HG03558 (cell line): Measurements from ENCODE around the gene ACADVL.
"Not testable (repeated sequence)": the region's sequence is repeated elsewhere in the genome, so short reads cannot be mapped to it uniquely, and the experiment has no call there.

ENCODE experiments used
- ATAC-seq: cut with Tn5 transposase; IDR thresholded peaks from one replicate; pipeline ENCODE4 v1.9.1; 2021; ENCODE audit warnings: moderate number of reproducible peaks; ENCODE audit not compliant: unreplicated experiment; ENCODE audit errors: extremely low read depth

ACADVL gene

GRCh38 chr17:7232114-7232513 is 12.4 kb downstream of the ACADVL start:
- no peak for ATAC-seq

GRCh38 chr17:7233701-7234082 is 14.0 kb downstream of the ACADVL start:
- ATAC-seq: no peak

- ATAC-seq: peak; percentile 32
Measured at GRCh38 chr17:7234083-7234951, 14.6 kb downstream of the ACADVL start, which contains the start of gene DVL2. TSS of gene DVL2 (minus strand) at chr17:7234517. CDS start at chr17:7234262, 255 bp downstream.

- no peak for ATAC-seq
Measured at GRCh38 chr17:7235693-7236665, 16.2 kb downstream of the ACADVL start.

- ATAC-seq: no peak
Measured at GRCh38 chr17:7236808-7237207, 17.1 kb downstream of the ACADVL start.

- no peak for ATAC-seq
Measured at GRCh38 chr17:7237266-7237760, 17.6 kb downstream of the ACADVL start.

GRCh38 chr17:7237761-7238419 is 18.2 kb downstream of the ACADVL start:
- ATAC-seq: no peak

- no peak for ATAC-seq
Measured at GRCh38 chr17:7238420-7239090, 18.8 kb downstream of the ACADVL start.

GRCh38 chr17:7239091-7240027 is 19.6 kb downstream of the ACADVL start, which contains the start of gene PHF23:
TSS of gene PHF23 (minus strand) at chr17:7239457. CDS start at chr17:7239279, 178 bp downstream.
- ATAC-seq: no peak

GRCh38 chr17:7240375-7240774 is 20.6 kb downstream of the ACADVL start:
- ATAC-seq: no peak

- no peak for ATAC-seq
Measured at GRCh38 chr17:7241090-7241733, 21.5 kb downstream of the ACADVL start.

- no peak for ATAC-seq
Measured at GRCh38 chr17:7241783-7242716, 22.3 kb downstream of the ACADVL start, which contains the start of gene GABARAP. TSS of gene GABARAP (minus strand) at chr17:7242449. CDS start at chr17:7242330, 119 bp downstream.

GRCh38 chr17:7242717-7243452 is 23.1 kb downstream of the ACADVL start:
- ATAC-seq: no peak

- no peak for ATAC-seq
Measured at GRCh38 chr17:7243453-7243729, 23.7 kb downstream of the ACADVL start.

- not testable (repeated sequence) for ATAC-seq
Measured at GRCh38 chr17:7243838-7244237, 24.1 kb downstream of the ACADVL start.

- ATAC-seq: no peak
Measured at GRCh38 chr17:7246779-7247178, 27.0 kb downstream of the ACADVL start.
